Measurements from ENCODE around the gene SMIM24.

SMIM24 gene

DNA sequence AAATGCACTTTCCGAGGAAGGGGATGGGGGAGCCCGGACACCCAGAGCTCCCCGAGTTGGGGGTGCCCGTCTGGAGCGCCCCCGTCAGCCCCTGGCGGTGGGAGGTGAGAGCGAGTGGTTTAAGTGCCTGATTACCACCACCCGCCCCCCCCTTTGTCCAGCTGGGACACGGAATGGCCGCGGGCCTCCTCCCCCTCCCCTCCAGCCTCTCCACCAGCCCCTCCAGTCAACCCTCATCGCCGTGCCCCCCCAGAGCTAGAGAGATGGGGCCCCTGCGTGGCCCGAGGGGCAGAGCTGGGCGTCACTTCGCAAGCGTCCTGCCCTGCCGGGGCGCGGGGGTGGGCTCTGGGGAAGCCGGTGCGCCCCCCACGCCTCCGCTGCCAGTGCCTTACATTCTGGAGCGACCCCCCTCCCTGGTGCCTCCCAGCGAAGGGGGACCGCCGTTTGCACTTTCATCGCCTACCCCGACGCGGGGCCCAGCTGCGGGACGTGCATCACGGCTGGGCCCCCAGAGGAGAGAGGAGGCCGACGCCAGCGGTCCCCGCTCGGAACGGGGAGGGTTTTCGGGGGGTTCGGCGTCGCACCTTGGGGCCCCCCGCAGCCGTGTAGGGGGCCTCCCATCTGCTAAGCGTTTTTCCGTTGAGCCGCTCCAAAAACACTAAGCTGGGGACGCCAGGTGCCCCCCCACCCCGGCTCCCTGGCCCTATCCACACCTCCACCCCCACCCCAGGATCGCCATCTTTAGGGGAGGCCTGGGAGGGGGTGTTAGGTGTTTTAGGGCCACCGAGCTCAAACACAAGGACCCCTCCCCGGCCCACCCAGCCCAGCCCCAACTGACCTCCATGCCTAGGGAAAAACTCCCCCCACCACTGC, 16.4 kb downstream of the SMIM24 start:
- no peak for DNase-seq (ENCODE audit: low read depth)
- TF ChIP-seq, protein P1, sequence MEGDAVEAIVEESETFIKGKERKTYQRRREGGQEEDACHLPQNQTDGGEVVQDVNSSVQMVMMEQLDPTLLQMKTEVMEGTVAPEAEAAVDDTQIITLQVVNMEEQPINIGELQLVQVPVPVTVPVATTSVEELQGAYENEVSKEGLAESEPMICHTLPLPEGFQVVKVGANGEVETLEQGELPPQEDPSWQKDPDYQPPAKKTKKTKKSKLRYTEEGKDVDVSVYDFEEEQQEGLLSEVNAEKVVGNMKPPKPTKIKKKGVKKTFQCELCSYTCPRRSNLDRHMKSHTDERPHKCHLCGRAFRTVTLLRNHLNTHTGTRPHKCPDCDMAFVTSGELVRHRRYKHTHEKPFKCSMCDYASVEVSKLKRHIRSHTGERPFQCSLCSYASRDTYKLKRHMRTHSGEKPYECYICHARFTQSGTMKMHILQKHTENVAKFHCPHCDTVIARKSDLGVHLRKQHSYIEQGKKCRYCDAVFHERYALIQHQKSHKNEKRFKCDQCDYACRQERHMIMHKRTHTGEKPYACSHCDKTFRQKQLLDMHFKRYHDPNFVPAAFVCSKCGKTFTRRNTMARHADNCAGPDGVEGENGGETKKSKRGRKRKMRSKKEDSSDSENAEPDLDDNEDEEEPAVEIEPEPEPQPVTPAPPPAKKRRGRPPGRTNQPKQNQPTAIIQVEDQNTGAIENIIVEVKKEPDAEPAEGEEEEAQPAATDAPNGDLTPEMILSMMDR (IDR thresholded peaks at IDR 0.05; ENCODE audit: low read length, missing control alignments): no peak
- no peak overlapping the region for H3K4me3 ChIP-seq (replicated peaks; ENCODE audit: low read depth, low read length)

DNA sequence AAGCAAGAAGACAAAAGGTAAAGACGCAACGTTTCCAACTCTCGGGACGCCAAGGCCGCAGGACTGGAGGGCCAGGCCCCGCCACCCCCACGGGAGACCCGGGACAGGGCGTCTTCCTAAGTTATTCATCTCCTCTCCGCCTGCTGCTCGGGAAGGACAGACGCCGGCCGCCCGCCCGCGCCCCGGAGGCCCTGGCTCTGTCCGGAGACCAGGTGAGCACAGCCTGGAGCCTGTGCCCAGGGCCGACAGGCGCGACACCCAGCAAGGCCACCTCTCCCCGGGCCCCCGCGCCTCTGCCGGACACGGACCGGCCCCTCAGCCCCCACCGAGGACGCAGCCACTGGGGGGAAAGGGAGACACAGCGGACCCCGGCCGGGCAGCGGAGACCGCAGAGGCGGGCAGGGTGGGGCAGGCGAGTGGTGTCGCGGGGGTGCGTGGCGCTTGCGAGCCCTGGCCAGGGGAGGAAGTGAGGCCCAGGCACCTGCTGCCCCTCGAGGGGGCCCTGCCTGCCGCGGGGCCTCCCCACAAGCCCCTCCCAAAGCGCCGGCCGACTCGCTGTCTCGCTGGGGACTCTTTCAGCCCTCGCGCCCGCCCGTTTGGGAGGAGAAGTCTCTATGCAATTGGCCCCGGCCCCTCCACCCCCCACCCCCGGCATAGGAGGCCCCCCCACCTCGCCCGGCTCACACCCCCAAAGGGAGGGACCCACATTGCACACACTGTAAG, 17.2 kb downstream of the SMIM24 start:
- H3K4me3 ChIP-seq (replicated peaks; ENCODE audit: low read depth, low read length): no peak overlapping the region
- TF ChIP-seq, protein P1 (IDR thresholded peaks at IDR 0.05; ENCODE audit: low read length, missing control alignments): no peak
- no peak for DNase-seq (ENCODE audit: low read depth)

DNA sequence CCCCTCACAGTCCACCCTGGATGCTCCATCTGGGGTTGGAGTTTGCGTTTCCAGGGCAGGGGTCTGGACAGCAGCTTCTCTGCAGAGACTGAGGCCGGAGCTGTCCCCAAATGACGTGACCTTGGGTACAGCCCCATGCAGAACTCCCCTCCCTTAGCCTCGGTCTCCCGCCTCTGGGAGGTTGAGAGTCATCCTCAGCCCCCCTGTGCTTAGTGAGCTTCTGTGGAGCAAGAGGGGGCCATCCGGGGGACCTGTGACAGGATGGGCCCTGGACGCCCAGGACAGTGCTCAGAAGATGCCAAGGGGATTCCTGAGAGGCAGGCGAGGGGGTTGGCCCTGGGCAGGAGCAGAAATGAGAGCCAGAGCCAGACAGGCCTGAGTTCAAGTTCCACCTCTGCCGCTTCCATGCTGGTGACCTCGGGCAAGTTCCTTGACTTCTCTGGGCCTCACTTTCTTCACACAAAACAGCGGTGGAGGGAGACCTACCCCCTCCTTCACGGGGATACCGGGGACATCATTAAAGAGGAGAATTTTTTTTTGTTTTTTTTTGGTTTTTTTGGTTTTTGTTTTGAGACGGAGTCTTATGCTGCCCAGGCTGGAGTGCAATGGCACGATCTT, 20.3 kb downstream of the SMIM24 start:
- no peak overlapping the region for H3K4me3 ChIP-seq (replicated peaks; ENCODE audit: low read depth, low read length)
- TF ChIP-seq, protein P1 (IDR thresholded peaks at IDR 0.05; ENCODE audit: low read length, missing control alignments): no peak
- DNase-seq (ENCODE audit: low read depth): no peak

DNA sequence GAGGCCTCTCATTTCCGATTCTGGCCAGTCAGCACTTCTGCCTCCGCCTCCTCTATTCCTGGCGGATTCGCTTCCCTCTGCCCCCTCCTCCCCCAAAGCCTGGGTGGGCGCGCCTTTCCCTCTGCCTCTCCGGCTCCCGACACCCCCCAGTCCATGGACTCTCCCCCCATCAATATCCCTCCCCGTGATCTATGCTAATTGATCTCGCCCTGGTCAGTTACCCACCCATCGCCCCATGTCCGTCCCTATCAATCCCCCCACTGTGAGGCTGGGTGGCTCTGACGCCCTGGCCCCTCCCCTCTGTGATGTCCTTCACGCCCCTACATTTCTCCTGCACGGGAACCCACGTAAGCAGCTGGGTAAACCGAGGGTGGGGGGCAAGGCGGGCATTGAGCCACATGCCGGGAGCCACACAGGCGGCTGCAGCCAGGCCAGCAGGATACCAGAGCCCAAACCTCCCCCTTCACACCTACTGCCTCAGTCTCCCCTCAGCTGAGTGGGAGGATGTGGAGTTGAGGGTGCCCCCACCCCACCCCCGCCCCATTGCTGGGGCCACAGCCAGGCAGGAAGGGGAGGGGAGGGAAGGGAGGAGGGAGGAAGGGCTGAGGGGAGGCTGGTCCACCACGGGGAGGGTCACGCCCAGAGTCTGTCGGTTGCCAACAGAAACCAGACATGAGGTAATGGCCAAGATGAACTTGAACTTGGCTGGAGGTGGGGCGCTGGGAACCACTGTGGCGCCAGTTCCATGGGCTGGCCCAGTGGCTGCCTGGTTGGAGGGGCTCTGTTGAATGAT, 21.0 kb downstream of the SMIM24 start:
- TF ChIP-seq, protein P1 (IDR thresholded peaks at IDR 0.05; ENCODE audit: low read length, missing control alignments): no peak
- peak overlapping the region; percentile 7 for H3K4me3 ChIP-seq (replicated peaks; ENCODE audit: low read depth, low read length)
- DNase-seq (ENCODE audit: low read depth): peak; percentile 96

DNA sequence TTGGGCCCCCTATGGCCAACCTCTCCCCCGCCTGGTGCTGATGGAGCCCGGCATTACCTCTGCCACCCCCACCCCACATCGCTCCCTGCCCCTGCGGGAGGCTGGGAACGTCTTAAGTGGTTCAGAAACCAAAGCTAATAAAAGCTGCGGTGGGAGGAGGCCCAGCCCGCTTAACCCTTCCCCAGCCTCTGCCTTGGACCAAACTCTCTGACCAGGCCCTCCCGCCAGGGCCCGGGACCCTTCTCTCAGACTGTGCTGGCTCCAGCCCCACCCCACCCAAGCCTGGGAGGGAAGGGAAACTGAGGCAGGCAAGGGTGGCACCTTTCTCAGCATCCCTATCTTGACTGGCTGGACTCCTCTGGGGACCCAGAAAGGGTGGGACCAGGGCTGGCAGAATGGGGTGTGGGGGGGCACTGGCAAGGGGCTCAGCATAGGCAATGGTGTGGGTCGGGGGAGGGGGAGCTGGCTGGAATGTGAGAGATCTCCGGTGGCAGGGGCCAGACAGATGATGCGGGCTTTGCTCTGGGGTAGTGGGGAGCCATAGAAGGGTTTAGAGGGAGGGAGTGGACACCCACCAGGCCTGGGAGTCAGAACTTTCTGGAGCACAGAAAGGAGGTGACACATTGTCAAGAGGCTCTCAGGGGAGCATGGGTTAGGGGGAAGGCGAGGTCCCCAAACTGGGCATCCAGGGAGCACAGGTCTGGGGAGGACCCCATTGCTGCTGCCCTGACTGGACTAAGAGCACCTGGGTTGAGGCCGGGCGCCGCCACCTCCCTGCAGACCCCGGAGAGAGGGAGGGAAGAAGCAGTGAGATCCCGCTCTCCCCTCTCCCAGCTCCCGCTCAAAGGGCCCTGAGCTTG, 21.9 kb downstream of the SMIM24 start:
- no peak for DNase-seq (ENCODE audit: low read depth)
- no peak overlapping the region for H3K4me3 ChIP-seq (replicated peaks; ENCODE audit: low read depth, low read length)
- TF ChIP-seq, protein P1 (IDR thresholded peaks at IDR 0.05; ENCODE audit: low read length, missing control alignments): no peak

Measured in fibroblast of pulmonary artery (primary cell).